ENCODE results near the gene EPN1.

Gene EPN1

DNA sequence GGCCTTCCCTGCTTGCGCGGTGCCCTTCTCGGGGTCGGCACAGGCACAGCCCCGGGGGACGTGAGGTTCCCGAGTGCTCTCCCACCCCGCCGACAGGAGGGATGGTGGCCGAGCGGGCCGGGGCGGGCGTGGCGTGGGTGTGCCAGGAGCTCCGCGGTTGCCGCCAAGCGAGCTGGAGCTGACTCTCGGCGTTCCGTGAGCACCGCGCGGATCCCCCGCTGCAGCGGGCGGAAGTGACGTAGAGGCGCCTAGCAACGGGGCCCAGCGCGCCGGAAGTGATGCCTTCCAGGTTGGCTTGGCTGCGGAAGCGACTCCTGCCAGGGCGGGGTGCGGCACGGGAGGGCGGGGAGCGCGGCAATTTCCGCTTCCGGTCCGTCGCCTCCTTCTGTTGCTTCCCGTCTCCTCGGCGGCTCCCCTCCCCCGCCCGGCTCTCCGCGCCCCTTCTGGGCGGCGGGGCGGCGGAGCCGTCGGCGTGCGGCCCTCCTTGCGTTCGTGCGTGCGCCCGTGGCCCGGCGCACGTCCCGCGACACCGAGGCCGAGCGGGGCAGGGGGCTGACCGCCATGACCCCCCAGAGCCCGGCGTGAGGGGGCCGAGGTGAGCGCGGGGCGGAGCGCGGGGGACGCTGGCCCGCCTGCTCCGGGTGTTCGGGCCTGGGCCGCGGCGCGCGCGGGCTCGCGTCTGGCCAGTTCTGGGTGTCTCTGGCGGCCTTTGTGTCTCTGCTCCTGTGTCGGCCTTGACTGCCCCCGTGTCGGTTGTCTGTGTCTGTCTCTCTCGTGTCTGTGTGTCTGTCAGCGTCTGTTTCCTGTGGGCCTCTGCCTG lies at the start of gene EPN1:
Gene EPN1 (plus strand): TSS at position 386 of the 820 bp plus-strand sequence. CDS start 3,402 bp downstream, outside the sequence.
- peak; percentile 91 for DNase-seq (ENCODE audit: low read depth in 2 of 2)

DNA sequence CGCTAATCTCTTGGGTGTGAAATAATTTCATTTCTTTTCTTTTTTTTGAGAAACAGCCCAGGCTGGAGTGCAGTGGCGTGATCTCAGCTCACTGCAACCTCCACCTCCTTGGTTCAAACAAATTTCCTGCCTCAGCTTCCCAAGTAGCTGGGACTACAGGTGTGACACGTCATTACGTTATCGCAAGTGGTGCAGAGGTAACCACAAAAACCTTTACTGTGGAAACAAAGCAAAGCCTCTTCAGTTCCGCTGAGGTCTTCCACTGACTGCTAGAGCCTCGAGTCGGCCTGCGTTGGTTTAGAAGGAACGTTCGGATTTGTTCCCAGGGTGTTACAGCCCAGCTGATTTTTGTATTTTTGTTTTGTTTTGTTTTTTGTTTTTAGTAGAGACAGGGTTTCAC lies 48.7 kb upstream of the EPN1 start:
- DNase-seq (ENCODE audit: low read depth in 2 of 2) = no peak

DNA sequence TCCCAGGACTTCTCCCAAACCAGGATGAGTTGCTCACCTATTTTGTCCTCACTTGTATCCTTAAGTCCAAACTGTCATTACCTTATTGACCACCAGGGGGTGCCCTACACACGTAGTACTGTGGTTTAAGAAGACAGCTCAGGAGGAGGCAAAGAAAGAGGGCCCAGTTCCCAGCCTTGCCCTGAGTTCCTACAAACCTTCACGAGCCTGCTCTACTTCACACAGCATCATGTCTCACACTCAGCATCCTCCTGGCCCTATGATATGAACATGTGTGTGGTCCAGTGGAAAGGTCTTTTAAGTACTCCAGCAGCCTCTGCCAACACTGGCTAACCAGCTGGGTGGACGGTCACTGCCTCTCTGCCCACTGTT lies 42.6 kb upstream of the EPN1 start:
- peak; percentile 80 to 81 for DNase-seq (ENCODE audit: low read depth in 2 of 2)

DNA sequence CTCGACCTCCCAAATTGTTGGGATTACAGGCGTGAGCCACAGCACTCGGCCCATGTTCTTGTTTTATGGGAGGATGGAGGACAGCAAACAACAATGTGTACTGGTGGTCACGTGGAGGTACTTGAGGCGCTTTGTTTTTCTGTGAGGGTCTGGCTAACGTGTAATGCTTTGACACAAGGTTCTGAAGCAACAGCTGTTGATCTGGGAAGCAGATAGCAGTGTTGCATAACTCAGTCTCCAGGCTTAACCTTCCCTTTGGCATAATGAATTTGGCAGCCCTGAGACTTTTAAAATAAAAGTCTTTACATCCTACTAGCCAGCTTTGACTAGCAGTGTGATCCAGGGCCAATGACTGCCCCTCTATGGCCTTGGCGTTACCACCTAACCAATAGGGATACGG lies 41.2 kb upstream of the EPN1 start:
- DNase-seq (ENCODE audit: low read depth in 2 of 2) = no peak

DNA sequence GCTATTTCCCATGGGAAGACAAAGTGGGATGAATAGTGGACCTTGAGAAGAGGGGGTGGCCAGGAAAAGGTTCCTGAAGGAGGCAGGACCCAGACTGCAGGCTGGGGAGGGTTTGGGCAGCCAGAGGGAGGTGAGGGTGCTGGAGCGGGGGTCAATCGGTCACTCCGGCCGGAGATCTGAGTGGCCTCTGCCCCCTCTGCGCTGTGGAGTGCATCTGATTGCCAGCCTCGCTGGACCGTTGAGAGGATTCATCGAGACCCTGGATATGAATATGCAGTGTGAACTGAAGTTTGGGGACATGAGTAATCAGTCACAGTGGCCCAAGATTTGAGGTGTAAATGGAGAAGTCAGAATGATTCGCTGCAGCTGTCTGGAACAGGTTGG lies 39.7 kb upstream of the EPN1 start:
- DNase-seq (ENCODE audit: low read depth in 2 of 2) = no peak

DNA sequence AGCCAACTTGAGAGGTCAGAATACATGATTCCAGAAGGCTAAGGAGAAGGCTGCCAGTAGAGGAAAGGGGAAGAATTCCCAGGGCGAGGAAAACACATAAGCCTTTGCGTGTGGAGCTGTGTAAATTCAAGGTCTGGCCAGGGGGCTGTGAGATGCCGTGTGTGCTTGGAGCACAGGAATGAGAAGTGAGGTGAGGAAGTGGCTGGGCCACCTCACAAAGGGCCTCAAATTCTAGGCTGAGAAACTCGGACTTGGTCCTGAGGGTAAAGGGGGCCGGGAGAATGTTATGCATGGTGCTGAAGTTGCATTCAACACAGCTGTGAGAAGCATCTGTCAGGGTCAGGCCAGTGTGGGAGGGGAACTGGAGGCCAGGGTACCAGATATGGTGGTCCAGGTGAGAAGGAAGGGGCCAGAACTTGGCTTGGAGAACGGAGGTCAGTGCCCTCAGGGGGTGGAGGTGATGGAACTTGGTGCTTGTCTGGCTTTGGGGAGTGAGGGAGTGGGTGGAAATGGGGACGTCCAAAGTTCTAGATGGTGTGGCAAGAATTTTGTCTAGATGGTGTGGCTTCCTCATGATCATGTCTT lies 39.1 kb upstream of the EPN1 start:
- DNase-seq (ENCODE audit: low read depth in 2 of 2) = no peak

DNA sequence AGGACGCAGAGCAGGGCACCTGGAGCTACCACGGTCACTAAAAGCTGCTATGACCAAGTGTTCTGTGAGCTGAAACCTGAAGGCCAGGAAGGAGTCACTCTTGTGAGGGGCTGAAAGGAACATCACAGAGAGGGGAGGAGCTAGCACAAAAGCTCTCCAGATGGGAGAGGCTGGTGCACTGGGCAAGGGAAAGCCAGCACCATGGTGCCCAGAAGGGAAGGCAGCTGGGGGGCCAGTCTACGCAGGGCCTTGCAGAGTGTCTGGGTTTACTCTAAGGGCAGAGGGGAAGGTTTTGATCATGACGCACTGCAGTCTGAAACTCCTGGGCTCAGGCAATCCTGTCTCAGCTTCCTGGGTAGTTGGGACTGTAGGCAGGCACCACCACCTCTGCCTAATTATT lies 38.3 kb upstream of the EPN1 start:
- no peak for DNase-seq (ENCODE audit: low read depth in 2 of 2)

DNA sequence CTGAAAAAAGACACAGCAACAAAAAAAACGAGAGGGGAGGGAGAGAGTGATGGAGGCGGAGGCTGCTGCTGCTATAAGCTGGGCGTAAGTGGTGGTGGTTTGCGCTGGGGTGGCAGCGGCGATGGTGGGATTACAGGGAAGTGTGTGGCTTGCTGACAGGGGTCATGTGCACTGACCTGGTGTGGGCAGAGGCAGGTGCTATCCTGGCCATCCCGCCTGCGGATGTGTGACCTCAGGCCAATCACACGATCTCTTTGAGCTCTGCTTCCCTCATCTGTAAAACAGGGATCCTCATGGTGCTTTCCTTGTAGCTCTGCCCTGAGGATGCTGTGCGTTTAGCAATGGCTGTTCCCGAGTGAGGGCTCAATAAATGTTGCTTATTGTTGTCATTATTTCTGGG lies 37.5 kb upstream of the EPN1 start:
- DNase-seq (ENCODE audit: low read depth in 2 of 2) = no peak

DNA sequence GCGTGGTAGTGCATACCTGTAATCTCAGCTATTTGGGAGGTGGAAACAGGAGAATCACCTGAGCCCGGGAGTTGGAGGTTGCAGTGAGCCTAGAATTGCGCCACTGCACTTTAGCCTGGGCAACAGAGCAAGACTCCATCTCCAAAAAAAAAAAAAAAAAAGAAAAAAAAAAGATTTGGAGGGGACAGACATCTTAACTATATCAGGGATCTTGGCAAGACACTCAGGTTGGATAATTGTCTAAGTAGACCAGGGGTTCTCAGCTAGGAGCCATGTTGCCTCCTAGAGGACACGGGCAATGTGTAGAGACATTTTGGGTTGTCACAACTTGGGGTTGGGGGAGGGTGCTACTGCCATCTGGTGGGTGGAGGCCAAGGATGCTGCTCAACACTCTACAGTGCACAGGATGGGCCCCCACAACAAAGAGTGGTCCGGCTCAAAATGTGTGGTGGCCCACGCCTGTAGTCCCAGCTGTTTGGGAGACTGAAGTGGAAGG lies 36.1 kb upstream of the EPN1 start:
- DNase-seq (ENCODE audit: low read depth in 2 of 2) = no peak

DNA sequence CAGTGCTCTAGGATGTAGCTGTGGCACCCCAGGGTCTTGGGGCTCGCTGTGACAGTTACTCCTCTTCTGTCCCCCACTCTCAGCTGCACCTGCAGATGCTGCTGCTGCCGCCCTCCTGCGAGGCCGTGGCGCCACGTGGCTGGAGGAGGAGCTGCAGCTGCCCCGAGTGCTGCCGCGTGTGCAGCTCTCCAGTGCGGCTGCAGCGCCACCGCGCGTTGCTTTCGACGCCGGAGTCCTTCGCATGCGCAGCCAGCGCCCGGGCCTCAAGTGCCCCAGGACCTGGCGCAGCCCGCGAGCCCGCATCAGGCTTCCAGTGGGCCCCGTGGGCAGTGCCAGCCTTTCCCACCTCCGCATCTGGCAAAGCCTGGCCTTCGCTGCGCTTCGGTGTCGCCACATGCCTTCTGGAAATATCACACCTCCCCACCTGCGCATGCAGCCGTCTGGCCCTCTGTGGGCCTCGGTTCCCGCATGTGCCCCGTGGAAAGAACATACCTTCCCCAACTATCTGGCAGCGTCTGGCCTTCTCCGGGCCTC lies 34.9 kb upstream of the EPN1 start:
- DNase-seq (ENCODE audit: low read depth in 2 of 2) = peak in 1 of 2 experiments; percentile 33

DNA sequence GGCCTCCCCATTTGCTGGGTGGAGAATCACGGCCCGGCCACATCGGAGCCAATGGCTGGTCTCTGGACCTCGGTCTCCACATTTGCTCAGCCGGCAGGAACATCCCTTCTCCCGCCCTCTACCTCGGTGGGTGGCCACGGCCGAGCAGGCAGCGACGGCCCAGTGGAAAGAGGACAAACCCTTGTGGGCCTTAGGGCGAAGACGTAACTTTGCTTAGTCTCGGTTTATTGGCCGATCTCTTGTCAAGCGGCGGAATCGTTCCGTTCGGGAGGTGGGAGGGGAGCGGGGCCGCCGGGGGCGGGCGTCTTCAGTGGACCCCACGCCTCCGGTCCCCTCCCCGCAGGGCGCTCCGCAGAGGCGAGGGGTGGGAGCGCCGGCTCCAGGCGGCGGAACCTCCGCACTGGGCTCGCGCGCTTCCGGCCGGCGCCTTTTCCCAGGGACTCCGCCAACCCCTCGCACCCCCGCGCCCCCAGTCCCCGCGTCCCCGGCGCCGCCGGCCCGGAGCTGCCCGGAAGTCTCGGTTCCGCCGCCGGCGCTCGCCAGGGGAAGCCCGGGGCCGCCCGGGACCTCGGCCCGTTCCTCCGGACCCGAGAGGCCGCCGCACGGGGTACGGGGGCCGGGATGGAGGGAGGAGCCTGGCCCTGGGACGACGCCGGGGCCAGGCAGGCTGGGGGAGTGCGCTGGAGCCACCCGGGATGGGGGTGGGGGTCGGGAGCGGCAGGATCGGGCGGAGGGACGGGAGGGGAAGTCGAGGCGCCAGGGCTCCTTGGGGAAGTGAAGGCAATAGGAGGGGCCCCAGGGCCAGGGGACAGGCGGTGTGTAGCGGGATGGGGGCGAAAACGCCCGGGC lies 34.2 kb upstream of the EPN1 start, which contains the start of gene ZNF580:
Gene ZNF580 (plus strand): TSS at position 426 of the 849 bp plus-strand sequence. CDS start 1,507 bp downstream, outside the sequence.
- peak; percentile 62 to 66 for DNase-seq (ENCODE audit: low read depth in 2 of 2)

DNA sequence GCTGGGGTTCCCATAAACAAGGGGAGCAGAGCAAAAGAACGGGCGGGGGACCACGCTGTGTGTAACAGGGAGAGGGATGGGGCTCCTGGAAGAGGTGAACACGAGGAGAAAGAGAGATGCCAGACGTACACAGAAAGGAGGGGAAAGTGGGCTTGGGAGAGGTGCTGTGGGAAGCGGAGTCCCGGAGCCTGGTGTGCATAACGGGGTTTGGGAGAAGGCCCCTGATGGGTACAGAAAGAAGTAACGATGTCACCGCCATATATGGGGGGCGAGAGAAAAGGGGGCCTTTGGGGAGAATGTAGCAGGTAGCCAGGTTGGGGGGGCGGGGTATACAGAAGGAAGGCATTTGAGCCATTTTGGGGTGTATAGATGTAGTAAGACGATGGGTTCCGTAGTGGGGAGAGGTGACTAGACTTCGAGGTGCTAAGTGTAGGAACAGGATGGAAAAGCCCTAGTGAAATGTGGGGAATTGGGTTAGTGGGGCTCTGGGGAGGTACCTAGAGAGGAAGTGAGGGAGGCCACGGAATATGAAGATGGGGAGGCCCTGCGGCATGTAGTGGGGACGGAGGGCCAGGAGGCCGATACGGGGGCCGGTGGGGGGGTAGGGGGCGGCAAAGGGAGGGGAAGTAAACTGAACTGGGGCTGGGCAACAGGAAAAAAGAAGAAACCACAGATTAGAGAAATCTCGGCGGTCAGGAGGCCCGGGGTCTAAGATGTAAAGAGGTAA lies 33.4 kb upstream of the EPN1 start:
- DNase-seq (ENCODE audit: low read depth in 2 of 2) = no peak

DNA sequence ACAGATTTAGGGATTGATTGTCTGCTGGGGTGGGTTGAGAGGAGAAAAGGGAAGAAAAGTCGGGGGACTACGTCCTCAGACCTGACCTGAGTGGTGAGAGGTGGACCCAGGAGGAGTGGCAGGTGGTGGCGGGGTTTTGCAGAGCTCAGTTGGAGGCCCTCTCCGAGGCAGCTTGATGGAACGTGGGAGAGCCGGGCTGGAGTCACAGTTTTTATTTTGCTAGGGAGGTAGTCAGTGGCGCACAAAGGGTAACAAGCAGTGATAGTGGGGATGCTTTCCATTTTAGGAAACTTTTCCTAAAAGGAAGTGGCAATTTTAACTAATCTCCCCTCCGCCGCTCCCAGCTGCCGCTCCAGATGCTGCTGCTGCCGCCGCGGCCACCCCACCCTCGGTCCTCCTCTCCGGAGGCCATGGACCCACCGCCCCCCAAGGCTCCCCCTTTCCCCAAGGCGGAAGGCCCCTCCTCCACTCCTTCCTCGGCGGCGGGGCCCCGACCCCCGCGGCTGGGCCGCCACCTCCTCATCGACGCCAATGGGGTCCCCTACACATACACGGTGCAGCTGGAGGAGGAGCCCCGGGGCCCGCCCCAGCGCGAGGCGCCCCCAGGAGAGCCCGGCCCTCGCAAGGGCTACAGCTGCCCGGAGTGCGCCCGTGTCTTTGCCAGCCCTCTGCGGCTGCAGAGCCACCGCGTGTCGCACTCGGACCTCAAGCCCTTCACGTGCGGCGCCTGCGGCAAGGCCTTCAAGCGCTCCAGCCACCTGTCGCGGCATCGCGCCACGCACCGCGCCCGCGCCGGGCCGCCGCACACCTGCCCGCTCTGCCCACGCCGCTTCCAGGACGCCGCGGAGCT lies 32.6 kb upstream of the EPN1 start:
- no peak for DNase-seq (ENCODE audit: low read depth in 2 of 2)

DNA sequence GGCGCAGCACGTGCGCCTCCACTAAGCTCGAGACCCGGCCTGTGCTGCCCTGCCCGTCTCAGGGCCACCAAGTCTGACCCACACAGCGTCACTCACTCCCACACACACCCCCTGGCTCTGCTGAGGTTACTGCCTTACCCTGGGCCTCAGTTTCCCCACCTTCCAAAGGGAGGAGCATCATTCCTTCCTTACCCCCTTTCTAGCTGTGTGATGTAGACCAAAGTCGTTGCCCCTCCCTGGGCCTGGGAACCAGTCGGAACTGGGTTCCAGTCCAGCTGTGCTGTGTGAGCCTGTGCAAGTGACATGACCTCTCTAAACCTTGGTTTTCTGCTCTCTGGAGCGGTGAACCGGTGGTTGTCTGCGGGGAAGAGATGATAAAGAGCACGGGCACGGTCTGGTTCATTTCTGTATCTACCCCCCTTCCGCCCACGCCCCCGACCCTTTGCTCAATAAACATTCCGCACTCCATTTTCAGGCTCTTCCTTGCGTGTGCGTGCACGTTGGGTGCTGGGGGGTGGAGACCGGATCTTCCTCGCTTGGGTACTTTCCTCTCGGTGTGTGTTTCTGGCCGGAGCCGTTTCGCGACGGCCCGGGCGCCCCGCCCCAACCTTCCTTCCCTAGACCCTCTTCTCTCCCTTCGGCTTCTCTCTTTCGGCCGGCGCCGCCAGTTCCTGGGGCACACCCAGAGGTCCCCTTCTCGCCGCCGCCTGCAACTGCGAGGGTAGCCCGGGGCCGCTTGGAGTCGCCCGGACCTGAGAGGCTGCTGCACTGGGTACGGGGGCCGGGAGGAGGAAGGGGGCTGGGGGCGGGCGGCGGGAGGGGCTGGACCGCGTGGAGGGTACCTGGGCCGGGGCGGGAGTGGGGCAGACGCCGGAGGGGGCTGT lies 31.8 kb upstream of the EPN1 start, which contains the start of gene ZNF581:
Gene ZNF581 (plus strand): TSS at position 647 of the 884 bp plus-strand sequence. CDS start 923 bp downstream, outside the sequence.
- DNase-seq (ENCODE audit: low read depth in 2 of 2) = peak in 1 of 2 experiments; percentile 49

DNA sequence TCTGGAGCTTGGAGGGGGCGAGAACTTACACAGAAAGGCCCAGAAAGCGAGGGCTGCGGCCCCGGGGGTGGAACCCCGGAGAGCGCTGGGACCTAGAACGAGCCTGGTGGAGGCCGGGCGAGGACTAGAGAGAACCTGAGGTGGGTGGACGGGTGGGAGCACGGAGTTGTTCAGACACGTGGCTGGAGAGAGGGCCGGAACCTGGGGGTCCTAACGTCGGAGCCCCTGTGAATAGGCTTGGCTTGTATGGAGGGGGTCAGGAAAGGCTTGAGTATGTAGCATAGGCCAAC lies 31.2 kb upstream of the EPN1 start:
- no peak for DNase-seq (ENCODE audit: low read depth in 2 of 2)

DNA sequence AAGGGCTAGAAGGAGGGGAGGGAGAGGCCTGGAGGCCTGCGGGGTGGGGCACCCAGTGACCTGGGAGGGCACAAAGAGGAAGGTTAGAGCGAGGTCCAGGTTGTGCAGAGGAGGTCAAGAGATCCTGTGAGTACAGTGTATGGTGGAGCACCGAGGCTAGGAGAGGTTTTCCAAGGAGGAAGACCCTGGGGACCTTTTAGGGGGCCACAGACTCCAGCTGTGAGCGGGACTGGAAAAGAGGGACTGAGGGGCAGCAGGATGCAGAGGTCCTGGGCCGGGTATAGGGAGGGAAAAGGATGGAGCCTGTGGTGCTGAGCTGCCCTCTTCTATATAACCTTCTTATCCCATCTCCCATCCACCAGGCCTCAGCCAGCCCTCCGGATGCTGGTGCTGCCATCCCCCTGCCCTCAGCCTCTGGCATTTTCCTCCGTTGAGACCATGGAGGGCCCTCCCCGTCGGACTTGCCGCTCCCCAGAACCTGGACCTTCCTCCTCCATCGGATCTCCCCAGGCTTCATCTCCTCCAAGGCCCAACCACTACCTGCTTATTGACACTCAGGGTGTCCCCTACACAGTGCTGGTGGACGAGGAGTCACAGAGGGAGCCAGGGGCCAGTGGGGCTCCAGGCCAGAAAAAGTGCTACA lies 30.7 kb upstream of the EPN1 start:
- no peak for DNase-seq (ENCODE audit: low read depth in 2 of 2)

DNA sequence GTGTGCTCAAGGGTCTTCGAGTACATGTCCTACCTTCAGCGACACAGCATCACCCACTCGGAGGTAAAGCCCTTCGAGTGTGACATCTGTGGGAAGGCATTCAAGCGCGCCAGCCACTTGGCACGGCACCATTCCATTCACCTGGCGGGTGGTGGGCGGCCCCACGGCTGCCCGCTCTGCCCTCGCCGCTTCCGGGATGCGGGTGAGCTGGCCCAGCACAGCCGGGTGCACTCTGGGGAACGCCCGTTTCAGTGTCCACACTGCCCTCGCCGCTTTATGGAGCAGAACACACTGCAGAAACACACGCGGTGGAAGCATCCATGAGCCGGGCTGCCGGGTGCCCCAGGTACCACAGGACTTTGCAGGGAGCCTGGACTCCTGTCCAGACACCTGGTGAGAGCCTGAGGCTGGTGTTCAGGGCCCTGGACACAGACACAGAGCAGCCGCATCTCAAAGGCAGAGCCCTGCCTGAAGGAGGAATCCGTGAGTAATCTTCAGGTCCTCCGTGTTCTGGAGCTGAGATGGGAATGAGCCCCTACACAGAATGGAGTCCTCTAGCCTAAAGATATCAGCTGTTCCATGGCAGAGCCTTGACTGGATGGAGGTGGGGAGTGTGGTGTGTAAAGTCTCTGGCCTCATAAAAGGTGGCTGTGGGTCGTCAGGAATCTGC lies 30.0 kb upstream of the EPN1 start:
- no peak for DNase-seq (ENCODE audit: low read depth in 2 of 2)

DNA sequence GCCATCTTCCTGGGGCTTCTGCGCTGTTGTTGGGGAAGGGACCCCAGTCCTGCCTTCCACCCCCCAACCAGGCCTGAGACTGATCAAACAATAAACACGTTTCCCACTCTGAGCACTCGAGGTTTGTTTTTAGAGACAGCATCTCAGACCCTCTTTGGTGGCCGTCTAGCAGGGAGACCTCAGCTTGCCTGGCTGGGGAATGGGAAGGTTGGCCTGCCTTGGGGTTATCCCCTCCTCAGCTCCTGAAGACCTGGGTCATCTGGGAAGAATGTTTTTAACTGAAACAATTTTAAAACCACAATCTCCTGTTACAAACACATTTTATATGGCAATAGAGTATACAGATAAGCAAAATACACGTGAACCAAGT lies 29.5 kb upstream of the EPN1 start:
- DNase-seq (ENCODE audit: low read depth in 2 of 2) = no peak
